Mucosa of descending colon (tissue), 3 donors: Measurements from ENCODE around the gene DOCK9. TPM values are rescaled to one million over a fixed set of nuclear protein-coding genes. Genes with fewer than 3 reads are reported as not detected.

ENCODE experiments used
- ATAC-seq: fragments of 200-7000 bp; cut with Tn5 transposase; one replicate; pipeline ENCODE4 v1.9.1; 2020; ENCODE audit warnings: mild to moderate bottlenecking, moderate library complexity
- DNase-seq, 3 donors: peaks; one replicate each; pipeline ENCODE4 v3.0.0-alpha.2; 2020
- H3K36me3 ChIP-seq: fragments of 200-600 bp; one replicate; pipeline ENCODE4 v1.8.0; 2021; ENCODE audit warnings: low read depth, mild to moderate bottlenecking
- H3K4me1 ChIP-seq: fragments of 200-600 bp; one replicate; pipeline ENCODE4 v1.8.0; 2021; ENCODE audit warnings: low read depth, mild to moderate bottlenecking
- H3K4me3 ChIP-seq: fragments of 200-600 bp; one replicate; pipeline ENCODE4 v1.8.0; 2021; ENCODE audit warnings: mild to moderate bottlenecking
- H3K9me3 ChIP-seq: fragments of 200-600 bp; one replicate; pipeline ENCODE4 v1.8.0; 2021; ENCODE audit warnings: mild to moderate bottlenecking
- intact Hi-C, 2 donors: fragments of 100-400 bp; cut with DNase I in 1 of 2; cut with micrococcal nuclease in 1 of 2; formaldehyde crosslinking; loops; one replicate each; pipeline versions ENCODE4 v1.11.0 to v1.11.1; 2022; cut with DNase I, micrococcal nuclease
- total RNA-seq, 3 donors: library from RNA; stranded (reverse); fragmentation: NEBNext Ultra II Directional in 2 of 3; extraction: Animal tissue kit (Norgen Biotek cat#: 25700) in 2 of 3; gene quantifications; one replicate each; pipeline versions ENCODE4 v1.2.1 to v1.2.4, GENCODE V29; 2021 to 2023
- TF ChIP-seq, protein P1 (sequence below): fragments of 200-600 bp; IDR thresholded peaks from one replicate; pipeline ENCODE4 v1.8.0; 2022; ENCODE audit warnings: antibody characterized with exemption, mild to moderate bottlenecking
- donor health status: DM: no; HTN: no; CAD: no; lungs with moderate emphysema.
- donor health status: DM: no; HTN: no; CAD: no.
- donor health status: DM: no; HTN: yes; CAD: no.

Gene DOCK9
- total RNA-seq, 3 donors from 2014 or later: 52.0 to 136 (median 54.4) TPM

DNA sequence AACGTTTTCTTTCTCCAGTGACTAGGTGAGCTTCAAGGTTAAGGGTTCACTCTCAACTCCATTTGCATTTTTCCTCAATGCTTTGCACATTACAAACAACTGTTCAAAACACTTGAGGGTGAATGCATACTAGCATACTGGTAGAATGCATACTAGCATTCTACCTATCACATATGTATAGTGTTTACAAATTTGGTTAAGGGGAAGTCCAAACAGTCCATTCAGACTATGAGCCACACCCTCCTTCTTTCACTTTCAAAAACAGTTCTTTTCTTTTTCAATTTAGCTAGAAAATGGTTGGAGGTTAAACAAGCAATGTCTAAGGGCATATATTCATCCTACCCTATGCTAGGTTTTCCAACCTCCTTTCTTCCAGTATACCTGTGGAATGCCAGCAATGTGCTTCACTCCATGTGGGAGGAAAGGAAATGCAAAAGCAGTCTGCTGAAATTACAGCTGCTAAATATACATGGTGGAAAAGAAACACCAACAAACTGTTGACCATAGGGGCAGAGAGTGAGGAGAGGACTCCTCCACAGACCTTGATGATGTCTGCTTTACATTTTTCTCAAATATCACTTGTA lies 102.6 kb downstream of the DOCK9 start:
- Histone ChIP-seq H3K4me3 (no peak overlapping the region), H3K9me3 (peaks cover 6% of the 10 kb centered on the region), H3K36me3 (no peaks in the 10 kb centered on the region), H3K4me1 (no peaks in the 10 kb centered on the region)
- intact Hi-C loops: no loop called here
- peak; percentile 55 for ATAC-seq
- no peak for DNase-seq
- TF ChIP-seq, protein P1, sequence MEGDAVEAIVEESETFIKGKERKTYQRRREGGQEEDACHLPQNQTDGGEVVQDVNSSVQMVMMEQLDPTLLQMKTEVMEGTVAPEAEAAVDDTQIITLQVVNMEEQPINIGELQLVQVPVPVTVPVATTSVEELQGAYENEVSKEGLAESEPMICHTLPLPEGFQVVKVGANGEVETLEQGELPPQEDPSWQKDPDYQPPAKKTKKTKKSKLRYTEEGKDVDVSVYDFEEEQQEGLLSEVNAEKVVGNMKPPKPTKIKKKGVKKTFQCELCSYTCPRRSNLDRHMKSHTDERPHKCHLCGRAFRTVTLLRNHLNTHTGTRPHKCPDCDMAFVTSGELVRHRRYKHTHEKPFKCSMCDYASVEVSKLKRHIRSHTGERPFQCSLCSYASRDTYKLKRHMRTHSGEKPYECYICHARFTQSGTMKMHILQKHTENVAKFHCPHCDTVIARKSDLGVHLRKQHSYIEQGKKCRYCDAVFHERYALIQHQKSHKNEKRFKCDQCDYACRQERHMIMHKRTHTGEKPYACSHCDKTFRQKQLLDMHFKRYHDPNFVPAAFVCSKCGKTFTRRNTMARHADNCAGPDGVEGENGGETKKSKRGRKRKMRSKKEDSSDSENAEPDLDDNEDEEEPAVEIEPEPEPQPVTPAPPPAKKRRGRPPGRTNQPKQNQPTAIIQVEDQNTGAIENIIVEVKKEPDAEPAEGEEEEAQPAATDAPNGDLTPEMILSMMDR: no peak

DNA sequence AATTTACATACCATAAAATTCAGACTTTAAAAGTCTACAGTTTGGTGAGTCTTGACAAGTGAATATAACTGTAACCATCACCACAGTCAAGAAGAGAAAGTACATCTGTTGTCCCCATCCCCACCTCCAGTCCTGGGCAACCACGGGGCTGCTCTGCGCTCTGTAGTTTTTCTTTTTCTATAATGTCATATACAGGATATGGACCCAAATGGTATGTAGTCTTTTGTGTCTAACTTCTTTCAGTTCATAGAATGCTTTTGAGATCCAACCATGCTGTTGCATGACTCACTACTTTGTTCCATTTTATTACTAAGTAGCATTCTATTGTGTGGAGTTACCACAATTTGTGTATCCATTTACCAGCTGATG lies 103.9 kb downstream of the DOCK9 start:
- intact Hi-C loops: no loop called here
- DNase-seq (no peak), ATAC-seq (no peak)
- TF ChIP-seq, protein P1: no peak
- Histone ChIP-seq H3K36me3 (no peaks in the 10 kb centered on the region), H3K9me3 (peaks cover 6% of the 10 kb centered on the region), H3K4me3 (no peak overlapping the region), H3K4me1 (no peaks in the 10 kb centered on the region)

DNA sequence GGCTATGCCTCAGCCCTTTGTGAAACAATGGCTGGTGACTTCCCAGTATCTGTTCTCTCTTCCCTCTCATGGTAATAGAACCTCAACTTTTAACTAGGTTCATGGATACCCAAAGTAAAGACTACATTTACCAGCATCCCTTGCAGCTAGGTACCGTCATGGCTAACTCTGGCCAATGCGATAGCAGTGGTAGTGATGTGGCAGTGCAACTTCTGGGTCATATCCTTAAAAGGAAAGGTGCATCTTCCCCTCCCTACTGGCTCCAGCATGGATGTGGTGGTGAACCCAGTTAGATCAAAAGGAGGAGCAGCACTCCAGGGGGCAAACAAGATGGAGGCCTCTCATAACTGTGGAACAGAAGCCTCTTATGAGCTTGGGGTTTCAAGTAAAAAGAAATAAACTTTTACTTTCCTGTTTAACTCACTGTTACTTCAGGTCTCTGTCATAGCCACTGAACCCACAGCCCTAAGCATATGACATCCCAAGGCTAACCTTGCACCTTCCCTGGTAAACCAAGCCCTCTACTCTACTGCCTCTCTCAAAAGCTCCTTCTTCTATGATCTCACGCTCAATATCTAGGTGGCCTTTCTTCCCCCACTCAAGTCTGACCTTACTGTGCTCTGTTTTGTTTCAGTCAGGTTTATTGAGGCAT lies 104.4 kb downstream of the DOCK9 start:
- Histone ChIP-seq H3K36me3 (no peaks in the 10 kb centered on the region), H3K4me3 (no peak overlapping the region), H3K9me3 (peaks cover 6% of the 10 kb centered on the region), H3K4me1 (no peaks in the 10 kb centered on the region)
- intact Hi-C loops: no loop called here
- TF ChIP-seq, protein P1: no peak
- ATAC-seq (no peak), DNase-seq (no peak)

DNA sequence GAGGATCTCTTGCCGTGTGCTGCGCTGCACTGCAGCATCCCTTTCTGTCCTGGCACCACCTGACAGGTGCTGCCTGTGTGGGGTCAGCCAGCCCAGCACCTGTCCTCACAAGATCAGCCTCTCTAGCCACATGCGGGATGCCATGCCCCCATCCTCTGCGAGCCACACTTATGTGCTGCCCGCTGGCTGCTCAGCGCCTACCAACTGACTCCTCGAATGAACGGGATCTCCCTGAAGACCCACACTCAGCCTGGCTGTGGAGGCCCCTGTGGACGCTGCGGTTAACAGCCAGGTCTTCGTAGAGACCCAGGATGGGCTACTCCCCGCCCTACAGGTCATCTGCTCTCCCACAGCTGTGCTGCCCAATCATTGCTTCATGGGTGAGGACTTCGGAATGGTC lies 106.1 kb downstream of the DOCK9 start:
- ATAC-seq (no peak), DNase-seq (no peak)
- no peaks in the 10 kb centered on the region for H3K4me1 ChIP-seq
- intact Hi-C loops: no loop called here
- H3K36me3 ChIP-seq: no peaks in the 10 kb centered on the region
- H3K4me3 ChIP-seq: no peak overlapping the region
- TF ChIP-seq, protein P1: no peak
- H3K9me3 ChIP-seq: peaks cover 6% of the 10 kb centered on the region

DNA sequence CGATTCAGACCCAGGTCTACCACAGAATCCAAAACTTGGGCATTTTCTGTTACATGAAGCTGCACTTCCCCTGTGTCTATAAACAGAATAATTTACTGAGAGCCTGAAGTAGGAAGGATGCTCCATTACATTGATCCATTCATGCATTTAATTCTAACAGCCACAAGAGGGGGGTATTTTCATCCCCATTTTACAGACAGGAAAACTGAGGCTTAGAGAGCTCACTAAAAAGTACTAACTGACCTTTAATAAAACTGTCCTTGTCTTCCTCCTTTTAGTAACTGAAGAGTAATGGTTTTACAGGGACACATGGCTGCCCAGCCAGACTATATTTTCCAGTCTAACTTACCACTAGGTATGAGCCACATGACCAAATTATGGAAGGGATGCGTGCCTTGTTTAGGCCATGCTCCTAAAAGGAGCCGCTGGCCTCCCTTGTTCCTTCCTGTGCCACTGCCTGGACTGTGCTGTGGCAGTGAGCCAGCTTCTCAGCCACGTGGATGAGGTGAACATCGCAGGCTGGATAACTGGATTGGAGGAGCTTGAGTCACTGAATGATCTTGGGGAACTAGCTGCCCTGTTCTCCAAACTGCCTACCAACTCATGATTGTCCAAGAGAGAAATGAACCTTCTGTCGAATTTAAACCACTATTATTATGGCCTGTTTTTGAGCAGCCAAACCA lies 108.3 kb downstream of the DOCK9 start:
- Histone ChIP-seq H3K36me3 (no peaks in the 10 kb centered on the region), H3K9me3 (peaks cover 6% of the 10 kb centered on the region), H3K4me1 (no peaks in the 10 kb centered on the region), H3K4me3 (no peak overlapping the region)
- intact Hi-C loops: no loop called here
- TF ChIP-seq, protein P1: no peak
- ATAC-seq: no peak
- no peak for DNase-seq
